Measurements from ENCODE around the gene LRBA.
A peak's percentile ranks its signal among the peaks of the same experiment; 100 is the strongest.

LRBA gene

DNA sequence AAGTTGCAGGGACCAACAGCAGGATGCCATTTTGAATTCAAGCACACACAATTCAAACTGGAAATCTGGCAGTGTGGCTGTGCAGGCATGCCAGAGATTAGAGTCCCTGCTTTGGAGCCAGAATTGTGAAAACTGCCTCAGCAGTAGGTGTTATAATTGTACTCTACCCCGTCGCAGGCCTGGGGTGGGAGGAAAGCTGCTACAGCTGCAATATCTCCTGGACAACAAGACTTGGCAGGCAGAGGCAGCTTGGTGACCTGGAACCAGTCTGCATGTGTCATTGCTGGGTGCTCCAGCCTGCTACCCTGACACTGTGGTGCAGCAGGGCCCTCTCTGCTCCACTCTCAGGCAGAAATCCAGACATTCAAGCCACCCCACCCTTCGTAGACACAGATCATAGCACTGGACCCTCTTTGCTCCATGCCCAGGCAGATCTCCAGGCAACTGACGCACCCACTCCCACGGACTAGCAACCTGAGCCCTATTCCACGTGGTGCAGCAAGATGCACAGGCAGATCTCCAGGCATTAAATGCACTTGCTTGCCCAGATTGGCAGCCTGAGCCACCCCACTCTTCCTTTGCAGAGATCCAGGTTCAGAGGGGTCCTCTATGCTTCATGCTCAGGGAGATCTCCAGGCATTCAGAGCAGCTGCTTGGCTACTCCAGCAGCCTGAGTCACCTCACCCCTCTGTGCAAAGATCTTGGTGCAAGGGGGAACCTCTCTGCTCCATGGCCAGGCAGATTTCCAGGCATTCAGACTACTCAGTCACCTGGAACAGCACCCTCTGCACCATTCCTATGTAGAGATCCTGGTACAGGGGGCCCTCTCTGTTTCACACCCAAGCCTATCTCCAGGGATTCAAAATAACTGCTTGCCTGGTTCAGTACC is 140.5 kb downstream of the LRBA start:
- no peak for DNase-seq

DNA sequence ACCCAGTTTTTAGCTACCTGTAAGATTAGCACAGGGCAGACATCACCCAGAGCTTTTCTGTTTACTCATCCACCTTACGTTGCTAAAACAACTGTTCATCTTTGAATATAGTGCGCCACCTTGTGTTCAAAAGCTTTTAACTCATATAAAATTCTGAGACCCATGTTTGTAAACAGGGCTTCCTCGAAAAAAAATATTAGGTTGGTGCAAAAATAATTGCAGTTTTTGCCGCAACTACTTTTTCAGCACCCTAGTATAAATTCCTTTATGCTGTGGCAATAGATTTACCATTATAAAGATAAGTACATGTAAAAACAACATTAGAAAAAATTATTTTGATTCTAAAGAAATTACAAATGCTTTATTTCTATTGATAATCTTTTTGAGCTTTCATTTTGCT is 147.9 kb downstream of the LRBA start:
- peak; percentile 72 for DNase-seq

DNA sequence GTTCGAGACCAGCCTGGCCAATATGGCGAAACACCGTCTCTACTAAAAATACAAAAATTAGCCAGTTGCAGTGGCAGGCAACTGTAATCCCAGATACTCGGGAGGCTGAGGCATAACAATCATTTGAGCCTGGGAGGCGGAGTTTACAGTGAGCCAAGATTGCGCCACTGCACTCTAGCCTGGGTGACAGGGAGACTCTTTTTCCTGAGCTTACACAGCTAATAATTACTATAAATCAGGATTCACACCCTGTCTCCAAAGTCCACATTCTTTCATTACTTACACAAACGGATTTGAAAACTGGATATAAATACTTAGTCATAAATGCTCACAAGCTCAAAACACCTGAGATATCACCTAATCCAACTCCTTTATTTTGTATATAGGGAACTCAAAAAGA is 151.6 kb downstream of the LRBA start:
- no peak for DNase-seq

DNA sequence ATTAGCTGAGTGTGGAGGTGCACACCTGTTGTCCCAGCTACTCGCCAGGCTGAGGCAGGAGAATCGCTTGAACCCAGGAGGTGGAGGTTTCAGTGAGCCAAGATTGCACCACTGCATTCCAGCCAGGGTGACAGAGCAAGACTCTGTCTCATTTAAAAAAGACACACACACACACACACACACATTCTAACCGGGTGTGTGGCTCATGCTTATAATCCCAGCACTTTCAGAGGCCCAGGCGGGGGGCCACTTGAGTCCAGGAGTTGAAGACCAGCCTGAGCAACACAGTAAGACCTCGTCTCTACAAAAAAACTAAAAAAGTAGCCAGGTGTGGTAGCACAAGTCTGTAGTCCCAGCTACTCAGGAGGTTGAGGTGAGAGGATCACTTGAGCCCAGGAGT is 152.3 kb downstream of the LRBA start:
- DNase-seq: peak; percentile 19

DNA sequence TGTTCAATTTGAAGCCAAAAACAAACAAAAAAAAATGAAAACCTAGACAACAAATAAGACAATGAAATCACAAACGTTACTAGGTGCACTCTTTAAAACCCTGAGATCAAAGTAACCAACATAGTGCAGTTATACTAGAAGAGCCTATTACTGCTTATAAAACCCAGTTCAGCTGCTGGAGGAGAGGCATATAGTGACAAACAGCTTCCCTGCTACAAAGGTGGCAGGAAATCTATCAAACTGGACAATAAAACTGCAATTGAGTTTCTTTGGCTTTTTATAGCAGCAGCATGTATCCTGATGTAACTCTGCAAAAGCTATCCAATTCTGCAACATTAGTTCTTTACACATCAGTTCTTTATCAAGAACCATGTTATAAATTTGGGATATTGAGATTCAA is 155.6 kb downstream of the LRBA start:
- no peak for DNase-seq

DNA sequence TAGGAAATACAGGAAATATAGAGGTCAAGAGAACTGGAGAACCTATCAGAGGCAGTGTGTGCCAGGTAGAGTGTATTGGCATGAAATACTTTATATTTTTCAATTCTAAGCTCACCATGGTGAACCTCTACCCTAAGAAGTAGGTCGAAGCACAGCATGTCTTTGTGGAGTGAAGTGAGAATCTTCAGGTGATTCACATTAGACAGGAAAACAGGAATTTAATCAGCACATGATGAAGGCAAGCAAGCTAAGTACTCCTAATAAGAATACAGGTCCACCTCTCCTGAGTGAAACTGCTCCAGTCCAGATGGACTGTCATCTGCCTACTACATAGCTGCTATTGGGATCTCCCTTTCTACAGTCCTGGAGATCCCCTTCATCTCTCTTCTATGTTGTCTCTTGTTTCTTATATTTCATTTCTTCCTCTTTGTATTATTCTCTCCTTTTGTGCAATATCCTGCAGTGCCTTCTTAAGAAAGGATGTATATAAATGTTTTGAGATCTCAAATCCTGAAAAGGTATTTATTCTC is 159.0 kb downstream of the LRBA start:
- DNase-seq: no peak

DNA sequence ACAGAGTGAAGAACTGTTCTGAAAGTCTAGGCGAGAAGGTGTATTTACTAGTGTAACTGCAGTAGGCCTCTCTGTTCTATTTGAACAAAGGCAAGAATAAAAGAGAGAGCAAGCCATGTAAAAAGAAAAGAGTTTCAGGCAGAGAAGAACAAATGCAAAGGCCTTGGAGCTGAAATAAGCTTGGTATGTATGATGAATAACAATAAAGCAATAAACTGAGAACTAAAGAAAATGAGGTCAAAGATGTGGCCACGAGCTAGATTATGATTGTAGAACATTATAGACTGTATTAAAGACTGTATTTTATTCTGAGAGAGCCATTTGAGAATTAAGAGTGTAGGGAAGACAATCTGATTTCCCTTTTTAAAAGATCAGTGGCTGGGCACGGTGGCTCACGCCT is 160.5 kb downstream of the LRBA start:
- no peak for DNase-seq

DNA sequence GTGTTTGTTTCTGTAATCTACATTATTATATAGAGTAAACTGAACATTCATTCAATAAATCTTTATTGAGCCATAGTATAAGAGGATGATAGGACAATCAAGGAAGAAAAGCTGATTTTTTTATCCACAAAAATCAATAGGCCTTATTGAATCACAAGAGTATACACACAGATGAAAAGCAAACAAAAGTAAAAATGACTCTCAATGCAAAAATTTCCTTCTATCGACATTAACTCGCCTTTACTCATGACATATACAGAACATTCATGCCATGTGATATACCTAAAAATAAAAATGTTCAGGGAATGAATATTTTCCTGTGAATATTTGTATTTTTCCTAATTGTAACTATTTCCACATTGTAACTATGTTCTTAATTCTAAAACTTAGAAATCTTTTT is 161.2 kb downstream of the LRBA start:
- no peak for DNase-seq

DNA sequence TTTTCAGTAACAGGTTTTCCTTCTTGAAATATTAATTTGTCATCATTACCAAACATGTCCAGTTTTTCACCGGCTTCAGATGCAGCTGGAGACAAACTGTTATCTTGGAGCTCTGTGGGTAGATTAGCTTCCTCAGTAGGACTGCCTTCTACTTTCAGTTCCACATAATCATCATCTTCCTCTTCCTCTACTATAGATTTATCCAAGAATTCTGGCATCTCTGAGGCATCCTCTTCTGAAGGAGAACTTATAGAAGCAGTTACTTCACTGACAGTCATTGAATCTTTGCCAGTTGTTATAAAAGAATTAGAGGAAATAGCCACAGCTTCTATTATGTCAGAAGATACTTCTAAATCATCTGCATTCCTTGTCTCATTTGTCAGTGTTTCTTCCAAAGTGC is 162.9 kb downstream of the LRBA start:
- DNase-seq: peak; percentile 18

DNA sequence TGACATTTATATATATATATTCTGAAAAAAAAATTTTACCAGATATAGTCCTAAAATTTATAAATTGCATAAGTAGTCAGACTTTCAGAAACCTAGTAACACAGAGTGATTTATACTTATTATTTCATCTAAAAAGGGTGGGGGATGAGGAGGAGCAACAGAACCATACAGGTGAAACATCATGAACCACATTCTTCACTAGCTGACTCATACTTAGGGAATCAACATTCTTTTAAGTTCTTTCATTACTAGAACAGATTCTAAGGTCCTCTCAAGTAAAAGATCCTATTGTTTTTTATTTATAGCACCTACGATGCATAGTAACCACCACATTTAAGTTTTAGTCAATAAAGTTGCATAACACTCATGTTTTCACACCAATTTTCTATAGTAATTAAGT is 166.1 kb downstream of the LRBA start:
- DNase-seq: no peak

DNA sequence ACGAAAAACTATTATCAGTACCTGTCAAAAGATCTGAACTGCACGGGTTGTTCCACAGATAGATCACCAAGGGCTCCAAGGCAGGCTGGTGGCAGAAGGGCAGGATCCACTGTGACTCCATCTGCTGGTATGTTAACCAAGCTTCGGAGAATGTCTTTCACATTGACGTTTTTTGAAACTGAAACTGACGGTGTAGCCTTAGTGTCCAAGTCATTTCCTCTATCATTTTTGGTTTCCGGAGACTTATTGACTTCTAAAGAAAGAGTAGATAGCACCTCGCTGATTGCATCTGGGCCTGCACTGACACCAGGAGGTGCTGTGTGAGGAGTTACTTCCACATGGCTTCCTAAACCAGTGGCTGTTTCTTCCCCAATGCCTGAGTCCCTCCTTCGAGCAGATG is 186.9 kb downstream of the LRBA start:
- no peak for DNase-seq

DNA sequence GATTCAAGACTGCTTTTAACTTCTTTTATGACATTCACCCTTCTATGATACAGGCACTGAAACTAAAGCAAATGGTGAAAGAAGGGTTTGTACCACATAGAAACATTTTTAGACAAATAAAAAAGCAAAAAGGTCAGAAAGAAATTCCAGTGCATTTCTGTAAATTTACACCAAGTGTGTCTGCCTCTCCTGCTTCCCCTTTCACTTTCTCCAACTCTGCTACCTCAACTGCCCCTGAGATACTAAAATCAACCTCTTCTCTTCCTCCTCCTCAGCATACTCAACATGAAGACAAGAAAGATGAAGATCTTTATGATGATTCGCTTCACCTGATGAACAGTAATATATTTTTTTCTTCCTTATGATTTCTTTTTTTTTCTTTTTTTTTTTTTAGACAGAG is 187.9 kb downstream of the LRBA start:
- DNase-seq: no peak

DNA sequence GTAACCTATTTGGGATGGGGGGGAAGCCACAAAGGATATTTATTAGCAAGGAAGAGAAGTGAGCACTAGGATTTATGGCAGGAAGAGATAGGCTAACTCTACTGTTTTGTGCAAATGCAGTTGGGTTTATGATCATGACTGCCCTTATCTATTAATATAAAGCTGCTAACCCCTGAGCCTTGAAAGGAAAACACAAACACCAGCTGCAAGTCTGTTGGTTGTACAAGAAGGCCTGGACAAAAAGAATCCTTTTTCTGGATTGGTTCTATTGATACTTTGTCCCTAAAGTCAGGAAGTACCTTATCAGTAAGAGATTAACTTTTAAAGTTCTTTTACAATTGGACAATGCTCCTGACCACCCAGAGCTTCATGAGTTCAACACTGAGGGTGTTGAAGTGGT is 188.8 kb downstream of the LRBA start:
- no peak for DNase-seq

DNA sequence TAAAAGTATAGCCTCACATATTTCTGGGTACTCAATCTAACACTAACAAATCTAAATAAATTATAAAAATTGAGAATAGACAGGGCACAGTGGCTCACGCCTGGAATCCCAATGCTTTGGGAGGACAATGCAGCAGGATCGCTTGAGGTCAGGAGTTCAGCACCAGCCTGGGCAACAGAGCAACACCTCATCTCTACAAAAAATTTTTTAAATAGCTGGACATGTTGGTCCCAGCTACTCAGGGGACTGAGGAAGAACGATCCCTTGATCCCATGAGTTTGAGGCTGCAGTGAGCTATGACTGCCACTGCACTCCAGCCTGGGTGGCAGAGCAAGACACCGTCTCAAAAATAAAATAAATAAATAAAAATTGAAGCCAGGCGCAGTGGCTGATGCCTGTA is 192.7 kb downstream of the LRBA start:
- no peak for DNase-seq

DNA sequence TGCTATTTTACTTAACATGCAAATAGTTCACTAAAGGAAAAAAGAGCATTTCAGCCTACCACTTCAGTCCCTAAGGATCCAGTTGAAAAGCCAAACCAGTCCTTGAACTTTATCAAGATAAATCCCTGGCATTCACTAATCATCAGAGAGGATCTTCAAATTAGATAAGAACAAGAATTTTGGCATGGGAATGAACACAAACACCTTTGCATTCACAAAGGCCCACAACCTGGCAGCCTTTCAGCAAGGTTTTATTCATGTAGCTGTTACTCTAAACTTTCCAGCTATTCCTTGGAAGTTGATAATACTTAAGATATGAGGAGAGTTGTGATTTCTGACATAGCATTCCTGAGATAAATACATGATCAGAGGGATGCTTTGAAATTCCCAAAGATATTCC is 193.4 kb downstream of the LRBA start:
- DNase-seq: peak; percentile 1

DNA sequence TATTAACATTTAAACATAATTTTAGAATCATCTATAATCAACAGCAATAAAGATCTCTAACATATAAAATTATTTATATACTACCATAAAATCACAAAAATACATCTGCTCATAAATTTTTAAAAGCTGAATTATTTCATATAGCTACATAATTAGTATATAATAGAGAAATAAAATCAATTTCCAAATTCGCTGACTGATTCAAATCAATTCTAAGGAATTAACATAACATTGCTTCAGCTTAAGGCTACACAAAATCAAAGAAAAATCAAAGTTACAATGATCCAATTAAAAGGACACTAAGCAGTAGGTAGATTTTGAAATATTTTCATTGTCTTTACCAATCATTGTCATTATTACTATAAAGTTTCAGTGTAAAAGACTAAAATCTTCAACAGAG is 194.7 kb downstream of the LRBA start:
- no peak for DNase-seq

DNA sequence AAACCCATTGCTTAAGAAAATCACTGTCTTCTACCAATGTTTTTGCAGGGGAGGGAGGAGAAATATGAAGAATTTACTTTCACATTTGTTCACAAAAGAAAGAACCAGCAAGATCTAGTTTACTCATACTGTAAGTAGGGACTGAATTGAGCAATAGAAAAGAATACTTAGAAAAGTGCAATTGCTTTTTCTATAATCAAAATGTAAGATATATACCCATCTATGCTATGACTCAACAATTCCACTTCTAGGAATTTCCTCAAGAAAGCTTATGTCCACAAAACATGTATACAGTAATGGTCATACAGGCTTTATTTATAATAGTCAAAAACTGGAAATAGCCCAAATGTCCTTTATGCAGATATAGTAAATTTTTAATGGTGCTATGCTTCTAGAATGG is 196.4 kb downstream of the LRBA start:
- peak; percentile 70 for DNase-seq

DNA sequence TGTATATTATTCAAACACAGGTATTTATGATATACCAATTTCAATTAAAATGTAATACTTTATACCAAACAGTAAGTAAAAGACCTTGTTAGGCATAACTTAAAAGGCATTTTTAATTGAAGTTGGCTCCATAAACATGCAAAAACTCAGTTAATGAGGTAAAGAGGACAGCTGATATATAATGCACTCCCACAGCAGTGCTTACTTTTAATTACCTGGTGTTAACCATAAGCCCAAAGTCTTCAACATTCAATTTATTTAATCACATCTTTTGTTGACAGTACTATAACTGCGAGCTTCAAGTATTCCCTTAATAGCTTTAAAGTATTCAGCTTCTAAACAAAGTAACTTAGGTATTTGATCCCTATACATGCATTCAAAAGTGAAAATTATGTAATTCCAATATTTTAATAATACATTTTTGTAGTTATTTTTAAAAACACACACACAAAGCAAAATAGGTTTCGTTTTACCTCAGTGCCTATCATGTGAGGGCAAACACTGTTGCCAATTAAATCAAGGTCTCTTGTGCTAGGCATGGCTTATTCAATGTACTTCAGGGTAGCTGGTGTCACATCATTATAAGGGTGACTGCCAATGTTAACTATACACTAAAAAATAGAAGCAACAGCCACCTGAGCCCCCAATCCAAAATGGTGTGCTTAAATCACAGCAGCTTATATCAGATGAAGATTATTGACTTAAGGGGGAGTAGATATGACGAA is 197.1 kb downstream of the LRBA start:
- DNase-seq: no peak

DNA sequence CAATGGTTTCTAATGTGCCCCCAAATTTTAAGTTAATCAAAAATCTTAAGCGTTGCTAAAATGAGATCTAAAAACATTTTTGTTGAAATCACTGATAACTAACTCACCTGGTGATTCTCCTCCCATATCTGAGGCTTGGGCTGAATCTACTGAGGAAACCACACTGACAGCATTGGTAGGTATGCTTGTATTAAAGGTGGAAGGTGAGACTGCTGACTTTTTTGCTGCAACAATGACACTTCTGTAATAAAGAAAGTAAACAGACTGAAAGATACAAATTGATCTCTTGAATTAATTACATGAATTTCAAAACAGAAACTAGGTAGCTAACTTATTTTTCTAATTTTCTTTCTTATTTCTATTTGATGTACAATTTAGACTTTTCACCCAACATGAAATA is 198.1 kb downstream of the LRBA start:
- no peak for DNase-seq

DNA sequence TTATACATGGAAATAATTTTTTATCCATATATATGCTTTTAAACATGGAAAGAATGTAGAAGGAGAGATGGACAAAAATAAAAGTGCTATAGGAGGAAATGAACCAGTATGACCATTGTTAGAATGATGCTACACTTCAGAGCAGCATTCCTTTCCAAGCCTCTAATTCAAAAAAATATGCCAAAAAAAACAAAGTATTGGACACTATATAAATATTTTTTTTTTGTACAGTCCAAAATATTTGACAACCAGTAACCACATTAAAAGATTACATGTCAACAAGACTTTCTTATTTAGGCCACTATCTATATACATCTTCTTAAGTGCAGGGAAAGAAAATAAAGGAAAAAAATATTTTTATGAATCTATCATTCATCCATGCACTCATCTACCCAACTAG is 198.6 kb downstream of the LRBA start:
- DNase-seq: peak; percentile 43

DNA sequence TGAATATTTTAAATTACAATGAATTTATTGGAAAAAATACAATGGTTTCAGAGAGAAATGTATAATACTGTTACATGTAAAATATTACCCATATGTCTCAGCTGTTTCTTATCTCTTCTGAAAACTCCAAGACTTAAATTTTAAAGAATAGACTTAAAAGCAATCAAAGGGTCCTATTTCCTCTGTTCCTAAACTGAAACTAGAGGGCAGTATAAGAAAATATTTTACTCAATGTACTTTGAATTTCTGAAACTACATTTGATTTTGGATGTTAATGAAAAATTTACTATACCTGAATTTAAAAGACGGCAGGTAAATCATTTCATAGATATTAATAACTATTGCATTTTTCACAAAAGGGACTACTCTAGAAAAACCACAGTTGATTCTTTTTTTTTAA is 200.2 kb downstream of the LRBA start:
- no peak for DNase-seq

DNA sequence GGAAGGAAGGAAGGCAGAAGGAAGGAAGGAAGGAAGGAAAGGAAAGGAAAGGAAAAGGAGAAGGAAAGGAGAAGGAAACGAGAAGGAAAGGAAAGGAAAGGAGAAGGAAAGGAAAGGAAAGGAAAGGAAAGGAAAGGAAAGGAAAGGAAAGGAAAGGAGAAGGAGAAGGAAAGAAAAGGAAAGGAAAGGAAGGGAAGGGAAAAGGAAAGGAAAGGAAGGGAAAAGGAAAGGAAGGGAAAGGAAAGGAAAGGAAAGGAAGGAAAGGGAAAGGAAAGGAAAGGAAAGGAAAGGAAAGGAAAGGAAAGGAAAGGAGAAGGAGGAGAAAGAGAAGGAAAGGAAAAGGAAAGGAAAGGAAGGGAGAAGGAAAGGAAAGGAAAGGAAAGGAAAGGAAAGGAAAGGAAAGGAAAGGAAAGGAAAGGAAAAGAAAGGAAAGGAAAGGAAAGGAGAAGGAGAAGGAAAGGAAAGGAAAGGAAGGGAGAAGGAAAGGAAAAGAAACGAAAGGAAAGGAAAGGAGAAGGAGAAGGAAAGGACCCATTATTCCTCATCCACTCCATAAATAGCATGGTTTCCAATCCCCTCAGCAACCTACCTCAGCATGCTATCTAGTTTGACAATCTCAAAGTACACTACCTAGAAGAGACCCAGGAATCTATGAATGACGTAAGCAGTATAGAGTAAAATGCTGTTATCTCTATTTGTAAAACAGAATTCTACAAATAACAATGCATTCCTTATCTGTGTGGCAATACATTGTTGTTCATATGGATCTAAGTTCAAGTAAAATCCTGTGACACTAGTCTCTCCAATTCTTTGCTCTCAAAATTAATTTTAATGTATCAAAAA is 209.7 kb downstream of the LRBA start:
- DNase-seq: no peak

DNA sequence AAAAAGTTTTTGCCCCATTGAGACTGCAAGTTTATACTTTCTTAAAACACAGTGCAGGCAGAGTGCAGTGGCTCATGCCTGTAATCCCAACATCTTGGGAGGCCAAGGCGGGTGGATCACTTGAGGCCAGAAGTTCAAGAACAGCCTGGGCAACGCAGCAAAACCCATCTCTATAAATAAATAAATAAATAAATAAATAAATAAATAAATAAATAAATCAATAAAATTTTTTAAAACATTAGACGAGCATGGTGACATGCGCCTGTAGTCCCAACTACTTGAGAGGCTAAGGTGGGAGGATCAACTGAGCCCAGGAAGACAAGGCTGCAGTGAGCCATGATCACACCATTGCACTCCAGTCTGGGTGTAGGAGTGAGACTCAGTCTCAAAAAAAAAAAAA is 213.3 kb downstream of the LRBA start:
- DNase-seq: no peak

Measured in fibroblast of skin of right biceps (primary cell).